ENCODE measurements around the gene HAGH. TPM values are rescaled to one million over a fixed set of nuclear protein-coding genes. Genes with fewer than 3 reads are reported as not detected.

The HAGH gene
- total RNA-seq, 2 experiments from 2014 or later = 26.9 to 29.9 TPM

DNA sequence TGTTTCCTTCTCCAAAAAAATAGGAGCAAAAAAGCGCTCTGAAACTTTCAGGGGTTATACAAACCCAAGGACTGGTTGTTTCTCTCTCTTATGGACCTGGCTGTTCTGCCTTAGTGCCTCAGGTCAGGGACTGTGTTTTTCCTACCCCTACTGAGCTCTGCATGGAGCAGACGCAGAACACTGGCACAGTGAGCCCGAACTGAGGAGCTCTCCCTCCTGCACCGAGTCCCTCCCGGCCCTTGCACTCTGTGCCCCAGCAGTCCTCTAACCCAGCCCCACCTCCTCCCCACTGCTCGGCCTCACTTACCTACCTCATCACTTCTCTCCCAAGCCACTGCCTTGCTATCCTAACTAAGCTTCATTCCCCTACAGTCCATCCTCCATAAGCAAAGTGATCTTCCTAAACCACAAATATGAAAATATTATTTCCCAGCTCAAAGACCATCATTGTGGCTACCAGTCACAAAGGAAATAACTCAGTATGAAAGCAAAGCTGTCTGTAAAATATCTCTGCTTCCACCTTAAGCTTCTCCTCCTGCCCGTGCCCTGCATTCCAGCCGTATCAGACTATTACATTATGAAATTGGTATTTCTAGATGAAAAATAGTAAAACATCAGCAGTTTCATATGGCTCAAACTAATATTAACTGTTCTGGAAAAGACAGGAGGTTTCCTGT is 31.7 kb upstream of the HAGH start:
- no peak for DNase-seq (ENCODE audit: low spot score)
- no peaks in the 10 kb centered on the region for H3K9me3 ChIP-seq (ENCODE audit: low read length)
- no peak overlapping the region for H3K4me2 ChIP-seq (ENCODE audit: low read length)
- H3K27ac ChIP-seq (ENCODE audit: low read depth, low read length, poor library complexity, severe bottlenecking) = no peak overlapping the region
- ChIA-PET POLR2A (no interaction called here), CTCF (ENCODE audit: unreplicated experiment) (no interaction called here)
- H3K4me1 ChIP-seq (ENCODE audit: insufficient read depth, low read length, poor library complexity, severe bottlenecking) = no peaks in the 10 kb centered on the region
- H2AFZ ChIP-seq (ENCODE audit: low read length) = no peak overlapping the region
- H3K79me2 ChIP-seq (ENCODE audit: insufficient read depth, low read depth, low read length) = no peaks in the 10 kb centered on the region
- no peak overlapping the region for H3K4me3 ChIP-seq (ENCODE audit: low read depth, low read length, poor library complexity, severe bottlenecking)
- H3K9me2 ChIP-seq (ENCODE audit: insufficient read depth, low read length) = no peaks in the 10 kb centered on the region
- intact Hi-C loops (cut with micrococcal nuclease; ENCODE audit: unreplicated experiment) = no loop called here
- no peak for TF ChIP-seq EZH2phosphoT487 (IDR thresholded peaks at IDR 0.05; ENCODE audit: borderline replicate concordance, low read depth, low read length)
- TF ChIP-seq, protein P1, sequence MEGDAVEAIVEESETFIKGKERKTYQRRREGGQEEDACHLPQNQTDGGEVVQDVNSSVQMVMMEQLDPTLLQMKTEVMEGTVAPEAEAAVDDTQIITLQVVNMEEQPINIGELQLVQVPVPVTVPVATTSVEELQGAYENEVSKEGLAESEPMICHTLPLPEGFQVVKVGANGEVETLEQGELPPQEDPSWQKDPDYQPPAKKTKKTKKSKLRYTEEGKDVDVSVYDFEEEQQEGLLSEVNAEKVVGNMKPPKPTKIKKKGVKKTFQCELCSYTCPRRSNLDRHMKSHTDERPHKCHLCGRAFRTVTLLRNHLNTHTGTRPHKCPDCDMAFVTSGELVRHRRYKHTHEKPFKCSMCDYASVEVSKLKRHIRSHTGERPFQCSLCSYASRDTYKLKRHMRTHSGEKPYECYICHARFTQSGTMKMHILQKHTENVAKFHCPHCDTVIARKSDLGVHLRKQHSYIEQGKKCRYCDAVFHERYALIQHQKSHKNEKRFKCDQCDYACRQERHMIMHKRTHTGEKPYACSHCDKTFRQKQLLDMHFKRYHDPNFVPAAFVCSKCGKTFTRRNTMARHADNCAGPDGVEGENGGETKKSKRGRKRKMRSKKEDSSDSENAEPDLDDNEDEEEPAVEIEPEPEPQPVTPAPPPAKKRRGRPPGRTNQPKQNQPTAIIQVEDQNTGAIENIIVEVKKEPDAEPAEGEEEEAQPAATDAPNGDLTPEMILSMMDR (conservative IDR thresholded peaks at IDR 0.05; ENCODE audit: low read length) = no peak
- no TSS peak for BruUV-seq (replicated peaks)
- no peaks in the 10 kb centered on the region for H3K36me3 ChIP-seq (ENCODE audit: insufficient read depth, low read length)
- no peaks in the 10 kb centered on the region for H4K20me1 ChIP-seq (ENCODE audit: insufficient read depth, low read length)

DNA sequence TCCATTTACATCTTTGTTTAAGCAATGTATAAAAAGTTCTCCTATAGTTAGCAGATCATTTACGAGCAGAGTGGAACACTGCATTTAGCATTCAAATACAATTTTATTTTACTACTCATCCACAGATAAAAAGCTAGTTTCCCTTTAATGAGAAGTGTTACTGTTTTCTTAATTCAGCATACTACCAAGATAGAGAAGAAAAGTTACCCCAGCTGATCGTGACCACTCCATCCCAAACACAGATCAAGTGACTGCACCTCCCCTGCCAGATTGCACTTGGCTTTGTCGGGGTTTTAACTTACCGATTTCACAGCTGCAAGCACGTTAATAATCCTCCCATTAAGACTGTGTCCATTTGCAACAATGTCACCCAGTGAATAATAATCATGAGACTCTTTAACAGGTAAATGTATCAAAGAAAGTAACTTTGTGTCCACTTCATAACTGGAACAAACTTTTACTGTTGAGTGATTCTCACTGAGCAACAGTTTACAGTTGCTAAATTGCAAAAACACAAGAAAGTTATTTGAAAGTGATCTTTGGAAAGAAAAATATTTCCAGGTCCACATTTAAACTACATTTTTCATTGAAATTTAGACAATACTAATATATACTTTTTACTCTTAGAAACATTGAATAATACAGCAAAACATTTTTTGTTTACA is 30.9 kb upstream of the HAGH start:
- BruUV-seq (replicated peaks) = no TSS peak
- DNase-seq (ENCODE audit: low spot score) = no peak
- Histone ChIP-seq H2AFZ (ENCODE audit: low read length) (no peak overlapping the region), H3K79me2 (ENCODE audit: insufficient read depth, low read depth, low read length) (no peaks in the 10 kb centered on the region), H3K9me3 (ENCODE audit: low read length) (no peaks in the 10 kb centered on the region), H3K4me1 (ENCODE audit: insufficient read depth, low read length, poor library complexity, severe bottlenecking) (no peaks in the 10 kb centered on the region), H3K36me3 (ENCODE audit: insufficient read depth, low read length) (no peaks in the 10 kb centered on the region), H3K4me3 (ENCODE audit: low read depth, low read length, poor library complexity, severe bottlenecking) (no peak overlapping the region), H3K9me2 (ENCODE audit: insufficient read depth, low read length) (no peaks in the 10 kb centered on the region), H4K20me1 (ENCODE audit: insufficient read depth, low read length) (no peaks in the 10 kb centered on the region), H3K4me2 (ENCODE audit: low read length) (no peak overlapping the region), H3K27ac (ENCODE audit: low read depth, low read length, poor library complexity, severe bottlenecking) (no peak overlapping the region)
- intact Hi-C loops (cut with micrococcal nuclease; ENCODE audit: unreplicated experiment) = no loop called here
- no peak for TF ChIP-seq EZH2phosphoT487 (IDR thresholded peaks at IDR 0.05; ENCODE audit: borderline replicate concordance, low read depth, low read length)
- TF ChIP-seq, protein P1 (conservative IDR thresholded peaks at IDR 0.05; ENCODE audit: low read length) = no peak
- CTCF ChIA-PET (ENCODE audit: unreplicated experiment) = no interaction called here
- POLR2A ChIA-PET = no interaction called here

DNA sequence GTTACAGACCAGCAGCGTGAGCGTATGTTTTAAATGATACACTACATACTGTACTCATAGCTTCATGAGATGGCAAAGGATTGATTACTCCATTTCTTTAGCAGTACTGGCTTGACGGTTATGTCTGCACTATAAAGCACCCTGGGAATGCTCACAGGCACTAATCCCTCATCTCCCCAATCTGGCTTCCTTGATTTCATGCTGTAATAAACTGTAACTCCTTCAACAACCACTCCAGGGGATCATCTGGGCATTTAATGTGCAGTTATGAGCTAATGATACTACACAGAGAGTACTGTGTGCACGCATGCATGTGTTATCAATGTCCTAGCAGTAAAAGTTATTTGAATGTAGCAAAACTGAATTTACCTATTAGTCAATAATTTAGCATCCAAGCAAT is 25.2 kb upstream of the HAGH start:
- intact Hi-C loops (cut with micrococcal nuclease; ENCODE audit: unreplicated experiment) = no loop called here
- TF ChIP-seq EZH2phosphoT487 (IDR thresholded peaks at IDR 0.05; ENCODE audit: borderline replicate concordance, low read depth, low read length) = no peak
- TF ChIP-seq, protein P1 (conservative IDR thresholded peaks at IDR 0.05; ENCODE audit: low read length) = no peak
- H2AFZ ChIP-seq (ENCODE audit: low read length) = no peak overlapping the region
- no TSS peak for BruUV-seq (replicated peaks)
- no peaks in the 10 kb centered on the region for H4K20me1 ChIP-seq (ENCODE audit: insufficient read depth, low read length)
- no peaks in the 10 kb centered on the region for H3K79me2 ChIP-seq (ENCODE audit: insufficient read depth, low read depth, low read length)
- H3K4me2 ChIP-seq (ENCODE audit: low read length) = no peak overlapping the region
- no peaks in the 10 kb centered on the region for H3K36me3 ChIP-seq (ENCODE audit: insufficient read depth, low read length)
- H3K9me3 ChIP-seq (ENCODE audit: low read length) = no peaks in the 10 kb centered on the region
- DNase-seq (ENCODE audit: low spot score) = no peak
- H3K27ac ChIP-seq (ENCODE audit: low read depth, low read length, poor library complexity, severe bottlenecking) = no peak overlapping the region
- no peak overlapping the region for H3K4me3 ChIP-seq (ENCODE audit: low read depth, low read length, poor library complexity, severe bottlenecking)
- CTCF ChIA-PET (ENCODE audit: unreplicated experiment) = no interaction called here
- H3K9me2 ChIP-seq (ENCODE audit: insufficient read depth, low read length) = no peaks in the 10 kb centered on the region
- H3K4me1 ChIP-seq (ENCODE audit: insufficient read depth, low read length, poor library complexity, severe bottlenecking) = no peaks in the 10 kb centered on the region
- POLR2A ChIA-PET = no interaction called here

All from OCI-LY7 (cell line).